OCI-LY7 (cell line): Measurements from ENCODE around the gene GLB1L. TPM values are rescaled to one million over a fixed set of nuclear protein-coding genes. Genes with fewer than 3 reads are reported as not detected.

ENCODE experiments used
- BruUV-seq: library from RNA; stranded (reverse); fragments of 400-500 nt; replicated peaks from 2 replicates; lab custom pipeline; 2021; lab: Mats Ljungman, UMichigan
- CTCF ChIA-PET: fragments of 300-600 bp; sonication (Branson Sonifier 250); formaldehyde crosslinking; loops from one replicate; lab custom pipeline; 2022; ENCODE audit warnings: antibody characterized with exemption; ENCODE audit not compliant: unreplicated experiment; lab: Charles Lee
- POLR2A ChIA-PET: fragments of 300-600 bp; sonication (Branson Sonifier 250); formaldehyde crosslinking; loops from one replicate; lab custom pipeline; 2022; ENCODE audit warnings: antibody characterized with exemption; lab: Charles Lee
- DNase-seq: peaks from one replicate; pipeline ENCODE4 v3.0.0-alpha.2; 2015; ENCODE audit warnings: low spot score
- H2AFZ ChIP-seq: fragments of 200-600 bp; sonication (generic), shearing (Covaris generic); 2 replicates; pipeline ENCODE4 v1.6.1; 2014; ENCODE audit warnings: mild to moderate bottlenecking, antibody characterized with exemption, low read length, moderate library complexity
- H3K27ac ChIP-seq: fragments of 200-600 bp; sonication (generic); 2 replicates; pipeline ENCODE4 v1.5.1; 2014; ENCODE audit warnings: mixed run types, low read depth, mild to moderate bottlenecking, moderate library complexity, low read length, inconsistent platforms; ENCODE audit not compliant: poor library complexity, severe bottlenecking
- H3K36me3 ChIP-seq: fragments of 200-600 bp; sonication (generic); 2 replicates; pipeline ENCODE4 v1.6.1; 2014; ENCODE audit warnings: mild to moderate bottlenecking, antibody characterized with exemption, low read length, moderate library complexity, mixed read lengths; ENCODE audit not compliant: insufficient read depth
- H3K4me1 ChIP-seq: fragments of 200-600 bp; sonication (generic); 2 replicates; pipeline ENCODE4 v1.5.1; 2014; ENCODE audit warnings: mild to moderate bottlenecking, low read length; ENCODE audit not compliant: insufficient read depth, poor library complexity, severe bottlenecking
- H3K4me2 ChIP-seq: fragments of 200-600 bp; sonication (generic); 2 replicates; pipeline ENCODE4 v1.6.1; 2014; ENCODE audit warnings: mild to moderate bottlenecking, low read length
- H3K4me3 ChIP-seq: fragments of 200-600 bp; sonication (generic); 2 replicates; pipeline ENCODE4 v1.5.1; 2014; ENCODE audit warnings: mild to moderate bottlenecking, low read depth, low read length; ENCODE audit not compliant: poor library complexity, severe bottlenecking
- H3K79me2 ChIP-seq: fragments of 200-600 bp; sonication (generic); 2 replicates; pipeline ENCODE4 v1.6.1; 2016; ENCODE audit warnings: low read depth, mild to moderate bottlenecking, low read length, moderate library complexity, mixed read lengths; ENCODE audit not compliant: insufficient read depth
- H3K9me2 ChIP-seq: fragments of 200-600 bp; sonication (generic); 2 replicates; pipeline ENCODE4 v1.6.1; 2016; ENCODE audit warnings: mild to moderate bottlenecking, low read length, mixed read lengths; ENCODE audit not compliant: insufficient read depth
- H3K9me3 ChIP-seq: fragments of 200-600 bp; sonication (generic); 2 replicates; pipeline ENCODE4 v1.6.1; 2014; ENCODE audit warnings: mild to moderate bottlenecking, mixed run types, low read length, mixed read lengths
- H4K20me1 ChIP-seq: fragments of 200-600 bp; sonication (generic); 2 replicates; pipeline ENCODE4 v1.6.1; 2014; ENCODE audit warnings: mild to moderate bottlenecking, antibody characterized with exemption, low read length, moderate library complexity, mixed read lengths; ENCODE audit not compliant: insufficient read depth
- CTCF ChIP-seq: fragments of 200-600 bp; sonication (generic); conservative IDR thresholded peaks from 2 replicates; pipeline ENCODE4 v1.5.1; 2014; ENCODE audit warnings: mild to moderate bottlenecking, antibody characterized with exemption, low read length, moderate library complexity, mixed read lengths
- EZH2phosphoT487 ChIP-seq: fragments of 200-600 bp; sonication (generic); IDR thresholded peaks from 2 replicates; pipeline ENCODE4 v1.6.1; 2018; ENCODE audit warnings: low read depth, borderline replicate concordance, mild to moderate bottlenecking, mixed run types, antibody characterized with exemption, low read length, moderate library complexity, mixed read lengths
- intact Hi-C: fragments of 100-400 bp; cut with micrococcal nuclease; formaldehyde crosslinking; loops from one replicate; pipeline ENCODE4 v1.10.0; 2022; ENCODE audit not compliant: unreplicated experiment
- total RNA-seq, 2 experiments: library from RNA; depleted of rRNA in 1 of 2; stranded (reverse); fragments of >200 nt in 1 of 2; shearing (Covaris generic) in 1 of 2; gene quantifications; 2 replicates each; pipeline ENCODE4 v1.2.3, GENCODE V29; 2014 to 2022

The GLB1L gene
- total RNA-seq, 2 experiments from 2014 or later, result 6.9 to 8.6 TPM

GRCh38 chr2:219291394-219291793 lies 46.1 kb upstream of the GLB1L start:
- BruUV-seq, result no TSS peak
- POLR2A ChIA-PET, result interaction anchor here (0.8 to 1.3 kb wide), 3 partner anchors 11 to 85 kb away, joined by 3 to 5 read pairs (median 4); partner anchors contain the start of genes DNAJB2 and ZFAND2B

DNA sequence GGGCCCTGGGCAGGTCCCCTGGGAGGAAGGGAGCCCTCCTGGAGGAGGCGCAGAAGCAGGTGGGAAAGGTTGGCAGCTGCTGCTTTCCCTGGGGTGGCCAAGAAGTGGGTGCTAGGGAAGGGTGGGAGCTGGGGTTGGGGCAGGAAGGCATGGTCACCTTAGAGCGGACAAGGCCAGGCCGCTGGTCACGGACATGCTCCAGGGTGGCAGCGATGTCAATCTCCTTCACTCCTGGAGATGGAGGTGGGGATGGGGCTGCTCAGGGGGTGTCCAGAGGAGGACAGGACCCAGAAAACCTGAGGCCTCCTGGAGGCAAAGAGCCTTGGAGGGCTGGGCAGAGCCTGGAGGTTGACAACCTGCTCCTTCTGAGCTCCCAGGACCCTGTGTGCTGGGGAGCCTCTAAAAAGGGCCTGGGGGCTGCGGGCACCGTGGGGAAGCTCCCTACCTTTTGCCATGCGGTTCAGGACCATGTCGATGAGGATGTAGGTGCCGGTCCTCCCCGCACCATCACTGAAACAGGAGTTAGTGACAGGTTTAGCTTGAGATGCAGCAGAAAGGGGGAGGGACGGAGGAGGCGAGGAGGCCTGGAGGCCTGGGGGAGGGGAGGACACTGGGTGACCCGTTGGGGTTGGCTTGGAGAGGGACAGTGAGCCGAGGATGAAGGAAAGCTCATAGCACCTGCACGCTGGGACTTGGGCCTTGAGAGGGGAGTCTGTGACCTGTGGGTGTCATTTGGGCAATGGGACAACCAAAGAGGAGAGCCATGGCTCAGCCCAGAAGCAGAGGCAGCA lies 45.3 kb upstream of the GLB1L start:
- Histone ChIP-seq H4K20me1 (no peaks in the 10 kb centered on the region), H3K27ac (no peak overlapping the region), H3K4me2 (no peak overlapping the region), H3K9me3 (no peaks in the 10 kb centered on the region), H3K79me2 (no peaks in the 10 kb centered on the region), H3K4me1 (peaks cover 15% of the 10 kb centered on the region), H3K36me3 (peaks cover 2% of the 10 kb centered on the region; the same call in 1 of the 2 replicates), H3K4me3 (no peak overlapping the region), H3K9me2 (no peaks in the 10 kb centered on the region), H2AFZ (no peak overlapping the region)
- no TSS peak for BruUV-seq
- no peak for DNase-seq
- TF ChIP-seq CTCF, result no peak
- TF ChIP-seq EZH2phosphoT487, result no peak
- intact Hi-C loops, result no loop called here
- POLR2A ChIA-PET, result interaction anchor here (0.6 to 1.3 kb wide), 2 partner anchors 10 to 615 kb away, joined by 4 to 5 read pairs; no protein-coding TSS in a partner anchor
- CTCF ChIA-PET, result no interaction called here

More at GRCh38 chr2:219291394-219291793, 46.1 kb upstream of the GLB1L start:
- peaks cover 16% of the 10 kb centered on the region for H3K4me1 ChIP-seq
- intact Hi-C loops, result no loop called here
- no peaks in the 10 kb centered on the region for H4K20me1 ChIP-seq
- H3K9me2 ChIP-seq, result no peaks in the 10 kb centered on the region
- H3K9me3 ChIP-seq, result no peaks in the 10 kb centered on the region
- no peak overlapping the region for H3K4me3 ChIP-seq
- H3K36me3 ChIP-seq, result no peaks in the 10 kb centered on the region
- no peak overlapping the region for H3K4me2 ChIP-seq
- DNase-seq, result no peak
- no peaks in the 10 kb centered on the region for H3K79me2 ChIP-seq
- no peak for TF ChIP-seq EZH2phosphoT487
- TF ChIP-seq CTCF, result no peak
- no peak overlapping the region for H2AFZ ChIP-seq
- no peak overlapping the region for H3K27ac ChIP-seq
- CTCF ChIA-PET, result interaction anchor here (1.2 to 1.5 kb wide), 2 partner anchors 15 to 37 kb away, joined by 3 to 4 read pairs; no protein-coding TSS in a partner anchor
